CD14-positive monocyte (primary cell): ENCODE data around the gene BANK1. TPM values are rescaled to one million over a fixed set of nuclear protein-coding genes. Genes with fewer than 3 reads are reported as not detected.

ENCODE experiments used
- DNase-seq, 3 donors: peaks; one replicate each; pipeline ENCODE4 v3.0.0-alpha.2; 2011 to 2022
- H2AFZ ChIP-seq: 2 replicates; pipeline ENCODE4 v1.6.0; 2012; ENCODE audit warnings: mild to moderate bottlenecking, low read depth, low read length, inconsistent platforms; ENCODE audit not compliant: insufficient read depth, poor library complexity, severe bottlenecking
- H3K27ac ChIP-seq, 2 donors: 1 replicate in 1 of 2; 2 replicates in 1 of 2; pipeline ENCODE4 v1.5.1; 2012 to 2013; ENCODE audit warnings: low read length in 2 of 2, control low read depth in 1 of 2, inconsistent platforms in 1 of 2, low read depth in 1 of 2, mild to moderate bottlenecking in 1 of 2
- H3K27me3 ChIP-seq, 2 donors: one replicate each; pipeline versions ENCODE4 v1.6.0 to v1.6.1; 2011 to 2013; ENCODE audit warnings: low read length in 2 of 2; ENCODE audit not compliant: control insufficient read depth in 2 of 2, insufficient read depth in 2 of 2
- H3K36me3 ChIP-seq, 2 donors: replicated peaks in 1 of 2; 1 replicate in 1 of 2; 2 replicates in 1 of 2; pipeline versions ENCODE4 v1.5.1 to v1.6.1; 2012 to 2013; ENCODE audit warnings: low read length in 2 of 2, control low read depth in 1 of 2, inconsistent platforms in 1 of 2, mild to moderate bottlenecking in 1 of 2; ENCODE audit not compliant: insufficient read depth in 2 of 2, control insufficient read depth in 1 of 2
- H3K4me1 ChIP-seq, 2 donors: 1 replicate in 1 of 2; 2 replicates in 1 of 2; pipeline versions ENCODE4 v1.5.1 to v1.6.1; 2012 to 2013; ENCODE audit warnings: low read length in 2 of 2, control low read depth in 1 of 2, inconsistent platforms in 1 of 2, mild to moderate bottlenecking in 1 of 2, moderate library complexity in 1 of 2; ENCODE audit not compliant: insufficient read depth in 2 of 2, control insufficient read depth in 1 of 2
- H3K4me2 ChIP-seq: replicated peaks from 2 replicates; pipeline ENCODE3; 2012; ENCODE audit warnings: low read length, moderate library complexity, mild to moderate bottlenecking; ENCODE audit not compliant: poor library complexity, severe bottlenecking; ENCODE audit errors: extremely low read depth
- H3K4me3 ChIP-seq, 3 experiments: fragments of 200-600 bp in 1 of 3; sonication (generic) in 1 of 3; replicated peaks in 1 of 3; 1 replicate in 2 of 3; 2 replicates in 1 of 3; pipeline ENCODE4 v1.5.1; 2011 to 2013; ENCODE audit warnings: low read length in 3 of 3, mild to moderate bottlenecking in 3 of 3, control low read depth in 2 of 3, low read depth in 2 of 3, inconsistent platforms in 1 of 3, moderate library complexity in 1 of 3
- H3K79me2 ChIP-seq: 2 replicates; pipeline ENCODE4 v1.6.0; 2012; ENCODE audit warnings: mild to moderate bottlenecking, control low read depth, inconsistent platforms, low read length, moderate library complexity; ENCODE audit not compliant: insufficient read depth
- H3K9ac ChIP-seq: 2 replicates; pipeline ENCODE4 v1.6.0; 2017; ENCODE audit warnings: low read length, mild to moderate bottlenecking; ENCODE audit not compliant: insufficient read depth, poor library complexity, severe bottlenecking
- H3K9me3 ChIP-seq, 2 donors: replicated peaks in 1 of 2; 1 replicate in 1 of 2; 2 replicates in 1 of 2; pipeline versions ENCODE4 v1.5.1 to v1.6.1; 2012 to 2013; ENCODE audit warnings: low read length in 2 of 2, control low read depth in 1 of 2; ENCODE audit not compliant: control insufficient read depth in 1 of 2, insufficient read depth in 1 of 2
- H4K20me1 ChIP-seq: 2 replicates; pipeline ENCODE4 v1.6.0; 2012; ENCODE audit warnings: mild to moderate bottlenecking, low read length, control low read depth, moderate library complexity; ENCODE audit not compliant: insufficient read depth
- H3K27ac Mint-ChIP-seq, 7 donors: one replicate each; pipeline ENCODE4 v1.8.0; 2020; ENCODE audit warnings: mild to moderate bottlenecking in 7 of 7, mixed read lengths in 7 of 7, moderate library complexity in 6 of 7, inconsistent platforms in 2 of 7
- H3K27me3 Mint-ChIP-seq, 3 donors: one replicate each; pipeline ENCODE4 v1.8.0; 2021 to 2022; ENCODE audit warnings: low read depth in 3 of 3, mild to moderate bottlenecking in 3 of 3, mixed read lengths in 3 of 3, moderate library complexity in 3 of 3, inconsistent platforms in 1 of 3
- H3K36me3 Mint-ChIP-seq, 2 donors: one replicate each; pipeline ENCODE4 v1.8.0; 2020; ENCODE audit warnings: mixed read lengths in 2 of 2, inconsistent platforms in 1 of 2, mild to moderate bottlenecking in 1 of 2
- H3K4me1 Mint-ChIP-seq: one replicate; pipeline ENCODE4 v1.8.0; 2020; ENCODE audit warnings: mild to moderate bottlenecking, mixed read lengths
- H3K4me3 Mint-ChIP-seq, 2 donors: one replicate each; pipeline ENCODE4 v1.8.0; 2020; ENCODE audit warnings: mild to moderate bottlenecking in 2 of 2, mixed read lengths in 2 of 2, moderate library complexity in 1 of 2
- H3K9me3 Mint-ChIP-seq, 7 donors: one replicate each; pipeline ENCODE4 v1.8.0; 2020 to 2022; ENCODE audit warnings: mixed read lengths in 7 of 7, mild to moderate bottlenecking in 6 of 7, moderate library complexity in 6 of 7, inconsistent platforms in 2 of 7
- CTCF ChIP-seq: fragments of 200-600 bp; IDR thresholded peaks from one replicate; pipeline ENCODE4 v1.8.0; 2022; ENCODE audit warnings: antibody characterized with exemption, mild to moderate bottlenecking
- WGBS: methylation state at CpG from one replicate; pipeline ENCODE4 v1.1.5; 2013; ENCODE audit warnings: missing lambda C conversion rate; ENCODE audit not compliant: insufficient coverage; 5-methylcytosine and 5-hydroxymethylcytosine counted together
- intact Hi-C, 2 donors: fragments of 100-400 bp; cut with micrococcal nuclease; formaldehyde crosslinking; loops; one replicate each; pipeline versions ENCODE4 v1.15.0 to v1.15.1; 2023
- polyA plus RNA-seq, 3 donors: library from polyadenylated mRNA; depleted of rRNA in 1 of 3; unstranded in 2 of 3; stranded (reverse) in 1 of 3; fragments of 300-500 nt in 2 of 3; fragments of >200 nt in 1 of 3; fragmentation: Illumina TruSeq in 2 of 3; gene quantifications; 1 replicate in 2 of 3; 2 replicates in 1 of 3; pipeline ENCODE4 v1.2.3, GENCODE V29; 2012 to 2021

The BANK1 gene
- polyA plus RNA-seq, 3 donors, result 2.6 to 5.2 (median 2.9) TPM

GRCh38 chr4:102007959-102008425 is 217.5 kb downstream of the BANK1 start:
- Histone ChIP-seq H3K36me3 (no peaks in the 10 kb centered on the region), H3K27me3 (no peaks in the 10 kb centered on the region), H3K9ac (no peak overlapping the region), H3K4me1 (no peaks in the 10 kb centered on the region), H3K79me2 (no peaks in the 10 kb centered on the region), H3K9me3 (no peaks in the 10 kb centered on the region), H3K4me2 (no peak overlapping the region), H3K4me3 (no peak overlapping the region), H2AFZ (no peak overlapping the region), H3K27ac (no peak overlapping the region), H4K20me1 (no peaks in the 10 kb centered on the region)
- Mint-ChIP-seq H3K9me3 (peaks cover 0 to 7% (median 0%) of the 10 kb centered on the region in 7 donors), H3K36me3 (no peaks in the 10 kb centered on the region), H3K4me3 (no peak overlapping the region), H3K27me3 (no peaks in the 10 kb centered on the region), H3K4me1 (peaks cover 5% of the 10 kb centered on the region), H3K27ac (no peak overlapping the region)
- intact Hi-C loops, result no loop called here
- no peak for DNase-seq
- TF ChIP-seq CTCF, result no peak
- WGBS, result no CpG with 5 or more reads among the region's 2 CpGs

- no peaks in the 10 kb centered on the region for H3K4me1 ChIP-seq
- H3K9me3 ChIP-seq, result no peaks in the 10 kb centered on the region
- Mint-ChIP-seq H3K4me3 (no peak overlapping the region), H3K27ac (no peak overlapping the region), H3K4me1 (peaks cover 5% of the 10 kb centered on the region), H3K27me3 (no peaks in the 10 kb centered on the region), H3K36me3 (no peaks in the 10 kb centered on the region), H3K9me3 (peaks cover 0 to 7% (median 0%) of the 10 kb centered on the region in 7 donors)
- WGBS, result 25% methylated on average over 2 of the region's 3 CpGs
- H3K9ac ChIP-seq, result no peak overlapping the region
- H3K27ac ChIP-seq, result no peak overlapping the region
- H3K4me2 ChIP-seq, result no peak overlapping the region
- no peaks in the 10 kb centered on the region for H4K20me1 ChIP-seq
- no peak for DNase-seq
- no peak overlapping the region for H3K4me3 ChIP-seq
- H2AFZ ChIP-seq, result no peak overlapping the region
- TF ChIP-seq CTCF, result no peak
- no peaks in the 10 kb centered on the region for H3K36me3 ChIP-seq
- intact Hi-C loops, result no loop called here
- no peaks in the 10 kb centered on the region for H3K79me2 ChIP-seq
- no peaks in the 10 kb centered on the region for H3K27me3 ChIP-seq
Measured at GRCh38 chr4:102008711-102009110, 218.2 kb downstream of the BANK1 start.
